Immature natural killer cell (primary cell): ENCODE measurements around the gene DENND6A. TPM values are rescaled to one million over a fixed set of nuclear protein-coding genes. Genes with fewer than 3 reads are reported as not detected.

Experiments
- DNase-seq, 3 donors: peaks; one replicate each; pipeline ENCODE4 v3.0.0; 2022; ENCODE audit warnings: mixed read lengths in 1 of 3
- H3K27ac Mint-ChIP-seq, 6 donors: one replicate each; pipeline ENCODE4 v1.8.0; 2020; ENCODE audit warnings: mixed read lengths in 6 of 6, mild to moderate bottlenecking in 5 of 6, inconsistent platforms in 4 of 6, moderate library complexity in 3 of 6
- H3K27me3 Mint-ChIP-seq, 3 donors: one replicate each; pipeline ENCODE4 v1.8.0; 2020 to 2021; ENCODE audit warnings: low read depth in 3 of 3, mild to moderate bottlenecking in 3 of 3, mixed read lengths in 3 of 3, moderate library complexity in 3 of 3, inconsistent platforms in 1 of 3
- H3K36me3 Mint-ChIP-seq, 3 donors: one replicate each; pipeline ENCODE4 v1.8.0; 2020; ENCODE audit warnings: mixed read lengths in 3 of 3, inconsistent platforms in 2 of 3, mild to moderate bottlenecking in 2 of 3
- H3K4me1 Mint-ChIP-seq, 2 donors: one replicate each; pipeline ENCODE4 v1.8.0; 2020; ENCODE audit warnings: inconsistent platforms in 2 of 2, mild to moderate bottlenecking in 2 of 2, mixed read lengths in 2 of 2, moderate library complexity in 1 of 2
- H3K4me3 Mint-ChIP-seq, 5 donors: one replicate each; pipeline ENCODE4 v1.8.0; 2020; ENCODE audit warnings: mild to moderate bottlenecking in 5 of 5, mixed read lengths in 5 of 5, inconsistent platforms in 3 of 5, moderate library complexity in 3 of 5
- H3K9me3 Mint-ChIP-seq, 6 donors: one replicate each; pipeline ENCODE4 v1.8.0; 2020; ENCODE audit warnings: mild to moderate bottlenecking in 6 of 6, mixed read lengths in 6 of 6, inconsistent platforms in 4 of 6, moderate library complexity in 3 of 6
- polyA plus RNA-seq, 3 donors: library from polyadenylated mRNA; unstranded; fragments of 300-500 nt; fragmentation: Illumina TruSeq; gene quantifications; one replicate each; pipeline ENCODE4 v1.2.3, GENCODE V29; 2021

The DENND6A gene
- polyA plus RNA-seq, 3 donors from 2014 or later: 8.8 to 37.1 (median 27.5) TPM

- Mint-ChIP-seq H3K4me3 (peak overlapping the region; percentile 95 to 100 (median 98)), H3K9me3 (no peaks in the 10 kb centered on the region), H3K36me3 (peaks cover 0 to 4% (median 0%) of the 10 kb centered on the region in 3 donors), H3K4me1 (peaks cover 46 to 52% of the 10 kb centered on the region in 2 donors), H3K27me3 (peaks cover 19 to 24% (median 23%) of the 10 kb centered on the region in 3 donors), H3K27ac (peak overlapping the region; percentile 100)
- DNase-seq: no peak
These were observed 94.0 kb downstream of the DENND6A start for GRCh38 chr3:57598765-57599360.

DNA sequence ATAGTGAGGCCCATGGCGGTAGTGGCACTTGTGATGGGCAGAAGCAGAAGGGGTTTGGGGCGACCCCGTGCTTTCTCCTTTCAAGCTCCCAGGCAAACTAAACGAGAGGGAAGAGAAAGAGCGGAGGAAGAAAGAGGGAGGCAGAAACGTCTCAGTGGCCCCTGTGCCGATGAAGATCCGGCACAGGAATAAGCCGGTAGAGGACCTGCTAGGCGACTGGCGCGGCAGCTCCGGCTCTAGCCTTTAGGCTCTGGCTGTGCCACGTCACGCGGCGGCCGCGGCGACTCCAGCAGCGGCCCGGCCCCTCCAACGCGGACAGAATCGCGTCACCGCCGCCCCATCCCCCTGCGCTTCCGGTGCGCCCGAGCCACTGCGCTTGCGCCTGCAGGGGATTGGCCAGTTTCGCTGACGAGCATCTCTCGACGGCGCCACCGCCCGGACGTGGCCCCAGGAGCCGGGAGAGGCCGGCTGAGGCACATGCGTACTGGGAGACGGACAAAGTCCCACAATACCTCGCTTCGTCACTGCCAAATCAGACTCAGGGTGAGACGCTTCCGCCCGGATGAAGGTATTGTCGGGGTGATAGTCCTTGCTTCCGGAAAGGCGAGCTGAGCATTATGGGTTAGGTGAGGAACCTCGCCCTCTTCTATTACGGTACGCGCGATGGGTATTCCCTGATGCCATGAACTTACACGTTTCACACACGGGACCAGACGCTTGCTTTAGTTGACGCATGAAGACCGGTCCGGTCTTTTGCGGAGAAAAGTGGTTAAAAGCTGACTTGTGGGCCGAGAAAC, 95.6 kb downstream of the DENND6A start, which contains the start of gene ARF4:
Gene ARF4, minus strand, starts transcription at position 218 of the 797 bp plus-strand sequence. Its CDS starts 204 bp downstream, at position 14.
- H3K4me1 Mint-ChIP-seq: peaks cover 55 to 68% of the 10 kb centered on the region in 2 donors

DNA sequence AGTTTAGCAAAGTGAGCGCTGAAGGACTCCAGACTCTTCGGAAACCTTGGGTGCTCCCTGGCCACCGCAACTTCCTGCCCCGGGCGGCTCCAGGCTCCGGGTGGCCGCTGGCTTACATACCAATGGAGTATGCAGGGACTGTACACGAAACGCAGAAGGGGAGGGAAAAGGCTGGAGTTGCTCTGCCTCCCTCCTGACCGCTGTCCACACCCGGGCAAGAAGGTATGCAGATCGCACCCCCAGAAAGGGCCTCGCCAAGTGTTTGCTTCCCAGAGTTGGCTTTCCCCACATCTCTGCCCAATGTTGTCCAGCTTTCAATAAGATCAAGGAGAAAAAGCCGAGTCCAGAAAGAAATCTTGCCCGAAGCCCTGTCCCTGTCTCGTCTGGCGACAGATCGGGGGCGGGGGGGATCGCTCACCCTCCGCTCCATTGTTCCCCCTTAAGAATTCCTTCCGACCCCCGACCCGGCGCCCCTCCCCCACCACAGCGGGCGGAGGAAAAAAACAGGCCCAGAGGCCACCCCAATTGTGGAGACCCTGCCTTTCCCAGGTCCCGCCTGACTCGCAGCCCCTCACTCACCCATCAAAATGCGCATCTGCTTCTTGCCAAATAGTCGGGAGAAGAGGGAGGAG, 96.3 kb downstream of the DENND6A start:
- Mint-ChIP-seq H3K4me3 (peak overlapping the region; percentile 95 to 100 (median 98)), H3K4me1 (peaks cover 56 to 74% of the 10 kb centered on the region in 2 donors), H3K27ac (peak overlapping the region; percentile 100), H3K27me3 (peaks cover 19 to 25% (median 22%) of the 10 kb centered on the region in 3 donors), H3K36me3 (no peaks in the 10 kb centered on the region), H3K9me3 (no peaks in the 10 kb centered on the region)
- DNase-seq: peak; percentile 59 to 68 (median 68)

More for the DNA sequence above, 95.6 kb downstream of the DENND6A start, which contains the start of gene ARF4:
- Mint-ChIP-seq H3K27me3 (peaks cover 19 to 25% (median 23%) of the 10 kb centered on the region in 3 donors), H3K4me3 (peak within 1 kb of the TSS; percentile 95 to 100 (median 98)), H3K9me3 (no peaks in the 10 kb centered on the region), H3K27ac (peak within 1 kb of the TSS; percentile 100), H3K36me3 (peaks cover 0 to 4% (median 0%) of the 10 kb centered on the region in 3 donors)
- peak; percentile 100 for DNase-seq

DNA sequence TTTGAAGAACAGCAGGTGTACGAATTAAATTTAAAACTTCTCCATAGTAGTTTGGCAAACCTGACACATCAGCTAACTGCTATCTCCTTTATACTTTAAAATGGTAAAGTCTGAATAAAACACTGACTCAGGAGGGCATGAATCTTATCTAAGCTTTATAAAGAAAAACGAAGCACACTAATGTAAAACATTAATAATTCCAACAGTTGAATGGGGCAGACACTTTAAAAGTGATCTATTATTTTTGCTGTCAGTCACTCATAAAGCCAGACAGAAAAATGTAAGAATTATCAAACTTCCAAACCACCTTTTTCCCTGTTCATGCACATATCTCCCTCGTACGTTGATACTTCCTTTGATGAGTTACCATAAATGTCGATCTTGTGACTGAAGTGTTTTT, 98.3 kb downstream of the DENND6A start:
- Mint-ChIP-seq H3K36me3 (no peaks in the 10 kb centered on the region), H3K9me3 (no peaks in the 10 kb centered on the region), H3K4me1 (peaks cover 56 to 80% of the 10 kb centered on the region in 2 donors), H3K27me3 (peaks cover 19 to 27% (median 22%) of the 10 kb centered on the region in 3 donors), H3K27ac (peak overlapping the region; percentile 17 to 100 (median 52)), H3K4me3 (peak overlapping the region in 4 of 5 donors; percentile 95 to 100 (median 98))
- DNase-seq: no peak

DNA sequence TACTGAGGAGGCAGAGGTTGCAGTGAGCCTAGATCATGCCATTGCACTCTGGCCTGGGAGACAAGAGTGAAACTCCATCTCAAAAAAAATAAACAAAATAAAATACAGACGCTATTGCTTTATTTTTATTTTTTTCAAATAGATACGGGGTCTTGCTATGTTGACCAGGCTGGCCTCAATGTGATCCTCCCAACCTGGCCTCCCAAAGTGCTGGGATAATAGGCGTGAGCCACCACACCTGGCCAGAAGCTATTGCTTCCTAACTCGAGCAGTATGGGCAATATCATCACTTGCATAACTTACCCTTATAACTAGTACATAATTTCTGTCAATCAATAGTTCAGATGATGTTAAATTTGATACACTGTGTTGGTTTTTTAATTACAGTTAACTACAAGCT, 98.7 kb downstream of the DENND6A start:
- Mint-ChIP-seq H3K27ac (peak overlapping the region in 5 of 6 donors; percentile 17 to 67 (median 34)), H3K4me1 (peaks cover 54 to 76% of the 10 kb centered on the region in 2 donors), H3K4me3 (peak overlapping the region in 3 of 5 donors; percentile 25 to 98 (median 95))

GRCh38 chr3:57592306-57592705, 100.6 kb downstream of the DENND6A start:
- Mint-ChIP-seq H3K36me3 (no peaks in the 10 kb centered on the region), H3K9me3 (no peaks in the 10 kb centered on the region), H3K27ac (peak overlapping the region in 2 of 6 donors; percentile 11 to 32), H3K4me3 (no peak overlapping the region), H3K27me3 (peaks cover 10 to 20% (median 16%) of the 10 kb centered on the region in 3 donors), H3K4me1 (peaks cover 41 to 69% of the 10 kb centered on the region in 2 donors)
- no peak for DNase-seq

More for the DNA sequence above, 98.7 kb downstream of the DENND6A start:
- no peaks in the 10 kb centered on the region for H3K36me3 Mint-ChIP-seq
- no peaks in the 10 kb centered on the region for H3K9me3 Mint-ChIP-seq
- peaks cover 19 to 27% (median 22%) of the 10 kb centered on the region in 3 donors for H3K27me3 Mint-ChIP-seq
- DNase-seq: no peak

- peaks cover 19 to 58% of the 10 kb centered on the region in 2 donors for H3K4me1 Mint-ChIP-seq
- DNase-seq: no peak
- no peak overlapping the region for H3K4me3 Mint-ChIP-seq
- H3K36me3 Mint-ChIP-seq: peaks cover 0 to 10% (median 0%) of the 10 kb centered on the region in 3 donors
- no peak overlapping the region for H3K27ac Mint-ChIP-seq
- H3K9me3 Mint-ChIP-seq: no peaks in the 10 kb centered on the region
- peaks cover 0 to 7% (median 2%) of the 10 kb centered on the region in 3 donors for H3K27me3 Mint-ChIP-seq
These were observed 105.0 kb downstream of the DENND6A start for GRCh38 chr3:57587905-57588304.

GRCh38 chr3:57586778-57587177, 106.1 kb downstream of the DENND6A start:
- Mint-ChIP-seq H3K36me3 (peaks cover 0 to 10% (median 3%) of the 10 kb centered on the region in 3 donors), H3K27me3 (peaks cover 0 to 4% (median 2%) of the 10 kb centered on the region in 3 donors), H3K4me3 (no peak overlapping the region), H3K4me1 (peaks cover 17 to 52% of the 10 kb centered on the region in 2 donors), H3K27ac (peak overlapping the region in 1 of 6 donors; percentile 6), H3K9me3 (no peaks in the 10 kb centered on the region)
- DNase-seq: no peak

DNA sequence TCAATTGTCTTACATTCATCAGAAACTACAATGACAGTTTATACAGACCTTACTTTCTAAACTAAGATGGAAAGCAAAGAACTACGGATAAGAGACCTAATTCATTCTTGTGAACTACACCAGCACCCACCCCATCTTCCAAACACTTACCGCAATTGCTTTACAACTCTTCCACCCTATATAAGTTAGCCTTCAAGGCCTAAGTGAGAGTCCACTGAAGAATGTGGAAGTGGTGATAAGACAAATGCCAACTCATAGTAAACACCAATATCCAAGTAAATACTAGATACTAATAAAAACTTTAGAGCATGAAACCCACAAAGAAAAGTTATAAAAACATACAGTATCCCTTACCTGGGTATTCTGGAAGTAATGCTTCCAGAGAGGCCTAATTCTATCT, 109.3 kb downstream of the DENND6A start:
- H3K36me3 Mint-ChIP-seq: peaks cover 0 to 10% (median 3%) of the 10 kb centered on the region in 3 donors
- H3K9me3 Mint-ChIP-seq: no peaks in the 10 kb centered on the region
- no peak overlapping the region for H3K4me3 Mint-ChIP-seq
- no peak for DNase-seq
- H3K4me1 Mint-ChIP-seq: peaks cover 17 to 42% of the 10 kb centered on the region in 2 donors
- peaks cover 0 to 4% (median 3%) of the 10 kb centered on the region in 3 donors for H3K27me3 Mint-ChIP-seq
- peak overlapping the region in 3 of 6 donors; percentile 17 to 56 (median 42) for H3K27ac Mint-ChIP-seq

DNA sequence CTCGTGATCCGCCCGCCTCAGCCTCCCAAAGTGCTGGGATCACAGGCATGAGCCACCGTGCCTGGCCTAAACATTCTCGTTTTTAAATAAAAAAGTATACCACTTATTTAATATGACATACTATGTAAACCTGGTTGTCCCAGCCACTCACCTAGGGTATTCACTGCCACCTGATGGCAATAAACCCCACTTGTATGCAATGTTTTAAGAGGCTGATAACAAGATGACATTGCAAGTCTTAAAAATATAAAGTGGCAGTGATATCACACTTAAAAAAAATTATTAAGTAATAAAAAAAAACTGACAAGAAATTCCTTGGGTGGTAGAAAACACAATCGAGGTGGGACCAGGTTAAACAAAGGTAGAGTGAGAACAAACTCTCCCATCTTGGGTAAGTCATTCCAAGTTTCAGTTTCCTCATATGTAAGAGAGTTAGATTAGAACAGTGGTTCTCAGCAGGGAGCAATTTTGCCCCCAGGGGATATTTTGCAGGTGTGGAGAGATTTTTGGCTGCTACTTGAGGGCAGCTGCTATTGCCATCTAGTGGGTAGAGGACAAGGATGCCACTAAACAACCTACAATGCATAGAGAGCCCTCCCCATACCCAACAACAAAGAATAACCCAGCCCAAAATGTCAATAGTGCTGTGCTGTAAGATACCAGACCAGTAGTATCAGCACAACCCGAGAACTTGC, 110.3 kb downstream of the DENND6A start:
- no peak for DNase-seq
- H3K36me3 Mint-ChIP-seq: peaks cover 0 to 10% (median 3%) of the 10 kb centered on the region in 3 donors

GRCh38 chr3:57577801-57578200, 115.1 kb downstream of the DENND6A start:
- Mint-ChIP-seq H3K27me3 (peaks cover 0 to 2% (median 0%) of the 10 kb centered on the region in 3 donors), H3K27ac (peak overlapping the region in 5 of 6 donors; percentile 21 to 66 (median 50)), H3K4me1 (peaks cover 18 to 29% of the 10 kb centered on the region in 2 donors), H3K9me3 (no peaks in the 10 kb centered on the region), H3K4me3 (no peak overlapping the region), H3K36me3 (peaks cover 5 to 16% (median 13%) of the 10 kb centered on the region in 3 donors)
- no peak for DNase-seq

More for the DNA sequence above, 110.3 kb downstream of the DENND6A start:
- Mint-ChIP-seq H3K27ac (peak overlapping the region in 3 of 6 donors; percentile 24 to 62 (median 53)), H3K9me3 (no peaks in the 10 kb centered on the region), H3K4me3 (no peak overlapping the region), H3K27me3 (peaks cover 0 to 4% (median 3%) of the 10 kb centered on the region in 3 donors), H3K4me1 (peaks cover 13 to 35% of the 10 kb centered on the region in 2 donors)

- H3K27me3 Mint-ChIP-seq: peaks cover 0 to 2% (median 0%) of the 10 kb centered on the region in 3 donors
- no peak for DNase-seq
- H3K4me1 Mint-ChIP-seq: peaks cover 17 to 26% of the 10 kb centered on the region in 2 donors
- no peaks in the 10 kb centered on the region for H3K9me3 Mint-ChIP-seq
- no peak overlapping the region for H3K4me3 Mint-ChIP-seq
- peak overlapping the region; percentile 25 to 79 (median 64) for H3K27ac Mint-ChIP-seq
- peaks cover 5 to 25% (median 17%) of the 10 kb centered on the region in 3 donors for H3K36me3 Mint-ChIP-seq
These were observed 116.8 kb downstream of the DENND6A start for GRCh38 chr3:57575966-57576626.
